Transverse colon (tissue), 4 donors: ENCODE results near the gene OPA3.

Experiments
- EP300 ChIP-seq: sonication (generic); formaldehyde crosslinking; IDR thresholded peaks from one replicate; pipeline ENCODE4 v1.6.1; 2017; ENCODE audit warnings: antibody characterized with exemption, low read depth
- POLR2A ChIP-seq: fragments of 450-650 bp; IDR thresholded peaks from one replicate; pipeline ENCODE4 v1.6.1; 2016; ENCODE audit warnings: antibody characterized with exemption, mild to moderate bottlenecking, moderate library complexity
- POLR2AphosphoS5 ChIP-seq, 3 donors: sonication (generic); formaldehyde crosslinking; IDR thresholded peaks; one replicate each; pipeline ENCODE4 v1.6.1; 2016; ENCODE audit warnings: antibody characterized with exemption in 3 of 3
- TF ChIP-seq, protein P1 (sequence below), 5 experiments: fragments of 200-600 bp in 3 of 5; fragments of 450-650 bp in 2 of 5; sonication (generic) in 3 of 5; IDR thresholded peaks; 1 replicate in 2 of 5; 2 replicates in 3 of 5; pipeline ENCODE4 v1.5.1; 2016 to 2017; ENCODE audit warnings: antibody characterized with exemption in 5 of 5, inconsistent platforms in 3 of 5, mild to moderate bottlenecking in 2 of 5, moderate library complexity in 1 of 5

DNA sequence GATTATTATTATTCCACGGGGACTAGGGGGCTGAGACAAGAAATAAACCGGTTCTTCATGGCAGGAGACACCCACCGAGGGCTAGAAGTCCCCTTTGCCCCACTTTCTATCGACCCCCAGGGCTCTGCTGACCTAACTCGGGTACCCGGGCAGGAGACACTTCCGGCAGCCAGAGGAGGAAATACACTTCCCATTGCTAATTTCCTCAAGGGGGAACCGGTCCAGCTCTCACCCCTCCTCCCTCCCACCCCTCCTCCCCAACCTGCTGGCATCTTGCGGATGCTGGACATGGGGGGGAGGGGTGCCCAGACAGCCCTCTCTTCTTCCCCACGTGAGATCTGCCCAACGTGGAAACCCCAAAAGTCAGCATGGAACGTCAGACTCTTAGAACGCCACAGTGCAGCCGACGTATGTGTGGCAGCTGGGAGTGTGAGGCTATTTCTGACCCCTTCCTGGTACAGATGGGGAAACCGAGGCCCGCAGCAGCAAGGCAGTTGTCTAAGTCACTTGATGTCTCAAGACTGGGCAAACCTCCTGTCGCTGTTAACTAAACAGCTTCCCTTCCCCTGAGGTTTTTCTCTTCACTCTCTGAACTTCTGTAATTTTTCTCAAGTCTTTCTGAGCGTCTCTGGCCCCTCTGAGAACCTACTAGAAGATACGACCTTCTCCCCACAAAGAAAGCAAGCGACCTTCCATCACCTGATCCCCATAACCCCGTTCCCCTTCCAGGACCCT is 13.8 kb upstream of the OPA3 start:
- TF ChIP-seq, protein P1, sequence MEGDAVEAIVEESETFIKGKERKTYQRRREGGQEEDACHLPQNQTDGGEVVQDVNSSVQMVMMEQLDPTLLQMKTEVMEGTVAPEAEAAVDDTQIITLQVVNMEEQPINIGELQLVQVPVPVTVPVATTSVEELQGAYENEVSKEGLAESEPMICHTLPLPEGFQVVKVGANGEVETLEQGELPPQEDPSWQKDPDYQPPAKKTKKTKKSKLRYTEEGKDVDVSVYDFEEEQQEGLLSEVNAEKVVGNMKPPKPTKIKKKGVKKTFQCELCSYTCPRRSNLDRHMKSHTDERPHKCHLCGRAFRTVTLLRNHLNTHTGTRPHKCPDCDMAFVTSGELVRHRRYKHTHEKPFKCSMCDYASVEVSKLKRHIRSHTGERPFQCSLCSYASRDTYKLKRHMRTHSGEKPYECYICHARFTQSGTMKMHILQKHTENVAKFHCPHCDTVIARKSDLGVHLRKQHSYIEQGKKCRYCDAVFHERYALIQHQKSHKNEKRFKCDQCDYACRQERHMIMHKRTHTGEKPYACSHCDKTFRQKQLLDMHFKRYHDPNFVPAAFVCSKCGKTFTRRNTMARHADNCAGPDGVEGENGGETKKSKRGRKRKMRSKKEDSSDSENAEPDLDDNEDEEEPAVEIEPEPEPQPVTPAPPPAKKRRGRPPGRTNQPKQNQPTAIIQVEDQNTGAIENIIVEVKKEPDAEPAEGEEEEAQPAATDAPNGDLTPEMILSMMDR (IDR thresholded peaks at IDR 0.05) = no peak
- TF ChIP-seq EP300 (no peak), POLR2AphosphoS5 (IDR thresholded peaks at IDR 0.05) (no peak), POLR2A (no peak)
